CD4-positive, alpha-beta memory T cell (primary cell): ENCODE data around the gene PLCD3. TPM values are rescaled to one million over a fixed set of nuclear protein-coding genes. Genes with fewer than 3 reads are reported as not detected.

Source experiments
- CTCF ChIA-PET: fragments of 350-600 bp; sonication (Branson Sonifier 250); formaldehyde crosslinking; loops from one replicate; lab custom pipeline; 2021; ENCODE audit warnings: inconsistent platforms; ENCODE audit not compliant: partially characterized antibody; lab: Charles Lee
- POLR2A ChIA-PET: fragments of 350-600 bp; sonication (Branson Sonifier 250); formaldehyde crosslinking; loops from one replicate; lab custom pipeline; 2021; ENCODE audit not compliant: partially characterized antibody; lab: Charles Lee
- DNase-seq, 5 donors: peaks; one replicate each; pipeline versions ENCODE4 v3.0.0 to v3.0.0-alpha.2; 2020 to 2022; ENCODE audit warnings: mixed read lengths in 1 of 5
- H3K27ac ChIP-seq: one replicate; pipeline ENCODE4 v1.7.0; 2013; ENCODE audit warnings: low read depth, low read length
- H3K27me3 ChIP-seq: 2 replicates; pipeline ENCODE4 v1.7.0; 2013; ENCODE audit warnings: mild to moderate bottlenecking, low read length, moderate library complexity; ENCODE audit not compliant: insufficient read depth
- H3K36me3 ChIP-seq: 2 replicates; pipeline ENCODE4 v1.7.0; 2013; ENCODE audit warnings: mild to moderate bottlenecking, low read length, moderate library complexity; ENCODE audit not compliant: insufficient read depth
- H3K4me1 ChIP-seq: 2 replicates; pipeline ENCODE4 v1.7.0; 2013; ENCODE audit warnings: mild to moderate bottlenecking, low read length, moderate library complexity; ENCODE audit not compliant: insufficient read depth
- H3K4me3 ChIP-seq, 2 donors: one replicate each; pipeline ENCODE4 v1.7.0; 2013; ENCODE audit warnings: low read length in 2 of 2, mild to moderate bottlenecking in 1 of 2
- H3K9me3 ChIP-seq, 2 donors: one replicate each; pipeline ENCODE4 v1.7.0; 2013; ENCODE audit warnings: low read length in 2 of 2, control low read depth in 1 of 2; ENCODE audit not compliant: control insufficient read depth in 1 of 2
- H3K27ac Mint-ChIP-seq, 7 donors: one replicate each; pipeline ENCODE4 v1.8.0; 2020 to 2021; ENCODE audit warnings: mixed read lengths in 7 of 7, mild to moderate bottlenecking in 6 of 7, inconsistent platforms in 3 of 7, moderate library complexity in 3 of 7
- H3K27me3 Mint-ChIP-seq, 2 donors: one replicate each; pipeline ENCODE4 v1.8.0; 2020 to 2021; ENCODE audit warnings: mixed read lengths in 2 of 2
- H3K36me3 Mint-ChIP-seq, 2 donors: one replicate each; pipeline ENCODE4 v1.8.0; 2020 to 2021; ENCODE audit warnings: mixed read lengths in 2 of 2, inconsistent platforms in 1 of 2, mild to moderate bottlenecking in 1 of 2
- H3K4me1 Mint-ChIP-seq, 4 donors: one replicate each; pipeline ENCODE4 v1.8.0; 2020 to 2021; ENCODE audit warnings: mixed read lengths in 4 of 4, mild to moderate bottlenecking in 1 of 4
- H3K4me3 Mint-ChIP-seq, 8 donors: one replicate each; pipeline ENCODE4 v1.8.0; 2020 to 2021; ENCODE audit warnings: mixed read lengths in 8 of 8, mild to moderate bottlenecking in 7 of 8, moderate library complexity in 6 of 8, inconsistent platforms in 3 of 8
- H3K9me3 Mint-ChIP-seq, 8 donors: one replicate each; pipeline ENCODE4 v1.8.0; 2020 to 2021; ENCODE audit warnings: mixed read lengths in 8 of 8, mild to moderate bottlenecking in 5 of 8, inconsistent platforms in 3 of 8, moderate library complexity in 1 of 8
- intact Hi-C: fragments of 100-400 bp; cut with micrococcal nuclease; formaldehyde crosslinking; loops from one replicate; pipeline ENCODE4 v1.15.1; 2023
- polyA plus RNA-seq, 2 donors: library from polyadenylated mRNA; unstranded; fragments of 300-500 nt; fragmentation: Illumina TruSeq; gene quantifications; one replicate each; pipeline ENCODE4 v1.2.3, GENCODE V29; 2021
- total RNA-seq, 2 experiments: library from RNA; stranded (reverse); gene quantifications; one replicate each; pipeline ENCODE4 v1.2.3, GENCODE V29; 2021

Gene PLCD3
- total and polyA plus RNA-seq, 4 experiments from 2014 or later, result 0.30 to 6.0 (median 2.3) TPM

- H3K4me1 Mint-ChIP-seq, result no peaks in the 10 kb centered on the region
- Histone ChIP-seq H3K4me1 (no peaks in the 10 kb centered on the region), H3K36me3 (no peaks in the 10 kb centered on the region), H3K27ac (no peak overlapping the region), H3K9me3 (no peaks in the 10 kb centered on the region), H3K27me3 (no peaks in the 10 kb centered on the region), H3K4me3 (no peak overlapping the region)
- POLR2A ChIA-PET, result interaction anchor here (1.1 kb wide), 1 partner anchor 15 kb away, joined by 3 read pairs; no protein-coding TSS in a partner anchor
- DNase-seq, result peak in 1 of 5 donors; percentile 22
- H3K9me3 Mint-ChIP-seq, result no peaks in the 10 kb centered on the region
- CTCF ChIA-PET, result interaction anchor here (1.5 kb wide), 1 partner anchor 15 kb away, joined by 3 read pairs; no protein-coding TSS in a partner anchor
- intact Hi-C loops, result no loop called here
- no peak overlapping the region for H3K4me3 Mint-ChIP-seq
- no peaks in the 10 kb centered on the region for H3K27me3 Mint-ChIP-seq
- H3K27ac Mint-ChIP-seq, result no peak overlapping the region
- peaks cover 0 to 1% of the 10 kb centered on the region in 2 donors for H3K36me3 Mint-ChIP-seq
Observed at GRCh38 chr17:45114117-45114932, 18.0 kb downstream of the PLCD3 start.

DNA sequence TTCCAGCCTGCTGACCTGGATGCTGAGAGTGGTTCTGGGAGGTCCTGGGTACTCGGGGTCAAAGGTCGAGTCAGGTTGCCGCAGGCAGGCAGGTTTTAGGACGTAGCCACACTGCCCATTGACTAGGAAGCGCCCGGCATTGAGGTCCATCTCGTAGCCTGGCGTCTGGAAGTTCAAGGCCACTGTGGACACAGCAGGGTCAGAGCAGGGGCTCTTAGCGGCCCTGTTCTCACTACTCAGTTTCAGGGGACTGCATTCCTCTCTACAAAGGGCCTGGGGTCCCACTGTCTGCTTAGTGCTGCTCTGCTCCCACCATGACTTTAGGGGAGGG, 18.9 kb downstream of the PLCD3 start:
- Mint-ChIP-seq H3K36me3 (peaks cover 0 to 7% of the 10 kb centered on the region in 2 donors), H3K27me3 (no peaks in the 10 kb centered on the region), H3K4me3 (no peak overlapping the region), H3K27ac (no peak overlapping the region), H3K9me3 (no peaks in the 10 kb centered on the region), H3K4me1 (no peaks in the 10 kb centered on the region)
- H3K4me3 ChIP-seq, result no peak overlapping the region
- no peaks in the 10 kb centered on the region for H3K36me3 ChIP-seq
- CTCF ChIA-PET, result interaction anchor here (1.7 kb wide), 1 partner anchor 14 kb away, joined by 6 read pairs; no protein-coding TSS in a partner anchor
- no peak overlapping the region for H3K27ac ChIP-seq
- H3K9me3 ChIP-seq, result no peaks in the 10 kb centered on the region
- intact Hi-C loops, result no loop called here
- H3K27me3 ChIP-seq, result no peaks in the 10 kb centered on the region
- H3K4me1 ChIP-seq, result no peaks in the 10 kb centered on the region
- DNase-seq, result peak in 1 of 5 donors; percentile 9
- POLR2A ChIA-PET, result no interaction called here

DNA sequence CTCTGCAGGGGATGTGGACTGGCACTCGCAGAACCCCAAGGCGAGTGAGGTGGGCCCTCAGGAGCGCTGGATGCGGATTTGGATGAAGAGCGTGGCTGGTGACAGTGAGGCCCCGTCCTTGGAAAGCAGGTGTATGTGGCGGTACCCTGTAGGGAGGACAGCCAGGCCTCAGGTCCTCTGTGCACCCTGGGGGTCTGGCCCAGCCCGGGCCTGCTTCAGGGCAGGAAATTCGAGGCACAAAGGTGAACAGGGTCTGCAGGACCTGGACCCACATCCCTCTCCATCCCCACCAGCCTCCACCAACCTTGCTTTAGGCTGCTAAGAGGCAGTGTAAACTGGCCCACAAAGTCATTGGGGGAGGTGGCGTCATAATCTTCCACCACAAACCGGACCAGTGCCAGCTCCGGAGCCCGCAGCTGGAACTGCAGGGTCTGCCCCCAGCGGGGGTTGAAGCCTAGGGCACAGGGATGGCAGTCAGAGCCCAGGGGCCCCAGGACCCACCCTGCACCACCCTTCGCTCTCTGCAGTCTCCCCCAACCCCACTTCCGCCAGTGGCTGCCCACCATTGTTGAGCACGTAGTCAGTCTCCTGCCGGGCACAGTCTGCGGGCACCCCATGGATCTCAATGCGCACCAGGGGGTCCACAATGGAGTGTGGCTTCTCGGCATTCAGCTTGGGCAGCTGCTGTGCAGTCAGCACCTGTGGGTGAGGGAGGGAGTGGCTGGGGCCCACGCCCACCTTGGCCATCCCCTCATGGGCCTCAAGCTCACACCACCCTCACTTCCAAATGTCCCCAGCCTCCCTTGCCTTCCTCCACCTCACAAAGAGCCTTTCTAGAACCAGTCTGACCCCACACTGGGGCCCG, 19.5 kb downstream of the PLCD3 start:
- Histone ChIP-seq H3K4me1 (no peaks in the 10 kb centered on the region), H3K36me3 (peaks cover 3% of the 10 kb centered on the region), H3K27me3 (no peaks in the 10 kb centered on the region), H3K4me3 (no peak overlapping the region), H3K9me3 (no peaks in the 10 kb centered on the region), H3K27ac (no peak overlapping the region)
- Mint-ChIP-seq H3K4me3 (no peak overlapping the region), H3K36me3 (peaks cover 4 to 12% of the 10 kb centered on the region in 2 donors), H3K9me3 (no peaks in the 10 kb centered on the region), H3K27ac (no peak overlapping the region), H3K4me1 (no peaks in the 10 kb centered on the region), H3K27me3 (no peaks in the 10 kb centered on the region)
- intact Hi-C loops, result no loop called here
- DNase-seq, result peak in 1 of 5 donors; percentile 33
- POLR2A ChIA-PET, result no interaction called here
- CTCF ChIA-PET, result interaction anchor here (1.7 kb wide), 1 partner anchor 14 kb away, joined by 6 read pairs; no protein-coding TSS in a partner anchor

DNA sequence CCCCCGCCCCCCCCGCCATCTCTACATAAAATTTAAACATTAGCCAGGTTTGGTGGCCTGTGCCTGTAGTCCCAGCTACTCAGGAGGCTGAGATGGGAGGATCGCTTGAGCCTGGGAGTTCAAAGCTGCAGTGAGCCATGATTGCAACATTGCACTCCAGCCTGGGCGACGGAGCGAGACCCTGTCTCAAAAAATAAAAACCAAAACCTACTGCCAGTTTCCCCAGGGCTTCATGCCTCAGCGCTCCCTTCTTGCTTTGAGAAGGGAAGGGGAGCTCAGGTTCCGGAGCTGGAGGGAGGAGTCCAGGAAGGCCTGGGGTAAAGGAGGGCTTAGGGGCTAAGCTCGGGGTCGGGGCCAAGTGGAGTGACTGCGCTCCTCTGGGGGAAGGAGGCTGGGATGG, 20.5 kb downstream of the PLCD3 start:
- Histone ChIP-seq H3K36me3 (peaks cover 8% of the 10 kb centered on the region), H3K4me3 (no peak overlapping the region), H3K27me3 (no peaks in the 10 kb centered on the region), H3K27ac (no peak overlapping the region), H3K9me3 (no peaks in the 10 kb centered on the region), H3K4me1 (no peaks in the 10 kb centered on the region)
- H3K36me3 Mint-ChIP-seq, result peaks cover 5 to 17% of the 10 kb centered on the region in 2 donors
- ChIA-PET CTCF (interaction anchor here (1.7 kb wide), 1 partner anchor 13 kb away, joined by 6 read pairs; no protein-coding TSS in a partner anchor), POLR2A (no interaction called here)
- H3K4me1 Mint-ChIP-seq, result no peaks in the 10 kb centered on the region
- H3K27me3 Mint-ChIP-seq, result no peaks in the 10 kb centered on the region
- H3K27ac Mint-ChIP-seq, result no peak overlapping the region
- no peak overlapping the region for H3K4me3 Mint-ChIP-seq
- DNase-seq, result peak in 1 of 5 donors; percentile 23
- H3K9me3 Mint-ChIP-seq, result no peaks in the 10 kb centered on the region
- intact Hi-C loops, result no loop called here

DNA sequence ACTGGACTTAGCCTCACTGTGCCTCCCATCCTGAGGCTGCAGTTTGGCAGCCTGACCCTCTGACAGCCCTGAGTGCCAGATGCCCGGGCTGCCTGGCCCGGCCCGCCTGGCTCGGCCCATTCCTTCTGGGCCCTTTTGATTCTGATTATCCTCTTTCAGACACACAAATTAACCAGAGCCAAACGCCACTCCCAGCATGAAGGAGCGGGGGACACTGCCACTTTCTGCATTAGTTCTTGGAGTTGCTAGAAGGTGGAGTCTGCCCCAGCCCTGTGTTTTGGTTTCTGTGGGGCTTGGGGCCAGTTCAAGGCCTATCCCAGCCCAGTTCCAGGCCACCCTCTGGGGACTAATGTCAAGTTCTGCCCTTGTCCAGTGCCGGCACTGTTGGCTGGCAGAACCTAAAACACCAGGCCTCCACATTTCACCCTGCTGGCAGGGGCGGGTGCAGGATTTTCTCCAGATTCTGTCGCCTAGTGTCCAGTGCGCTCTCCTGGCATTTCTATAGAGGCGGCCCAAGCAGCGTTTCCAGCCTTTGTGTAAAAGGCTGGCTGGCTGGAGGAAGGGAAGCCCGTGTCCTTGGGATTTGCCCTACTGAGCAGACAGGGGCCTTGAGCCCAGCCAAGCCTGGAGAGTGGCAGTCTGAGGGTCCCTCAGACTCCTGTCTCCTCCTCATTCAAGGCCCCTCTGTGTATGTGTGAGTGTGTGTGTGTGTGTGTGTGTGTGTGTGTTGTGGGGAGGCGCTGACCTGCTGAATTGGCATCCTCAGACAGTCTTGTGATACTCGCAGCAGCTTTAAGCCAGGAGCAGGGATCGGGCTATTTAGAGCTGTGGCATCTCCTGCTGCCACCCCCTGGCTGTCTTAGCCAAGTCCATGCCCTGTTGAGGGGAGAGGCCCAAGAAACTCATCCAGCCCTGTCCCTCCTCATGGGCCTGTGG, 21.4 kb downstream of the PLCD3 start:
- ChIA-PET POLR2A (no interaction called here), CTCF (no interaction called here)
- Mint-ChIP-seq H3K27me3 (no peaks in the 10 kb centered on the region), H3K9me3 (no peaks in the 10 kb centered on the region), H3K4me3 (no peak overlapping the region), H3K36me3 (peaks cover 5 to 27% of the 10 kb centered on the region in 2 donors), H3K27ac (peak overlapping the region in 2 of 7 donors; percentile 15 to 41), H3K4me1 (no peaks in the 10 kb centered on the region)
- Histone ChIP-seq H3K9me3 (no peaks in the 10 kb centered on the region), H3K27me3 (no peaks in the 10 kb centered on the region), H3K27ac (no peak overlapping the region), H3K4me1 (no peaks in the 10 kb centered on the region), H3K36me3 (peaks cover 17% of the 10 kb centered on the region), H3K4me3 (no peak overlapping the region)
- DNase-seq, result peak in 1 of 5 donors; percentile 10
- intact Hi-C loops, result no loop called here

DNA sequence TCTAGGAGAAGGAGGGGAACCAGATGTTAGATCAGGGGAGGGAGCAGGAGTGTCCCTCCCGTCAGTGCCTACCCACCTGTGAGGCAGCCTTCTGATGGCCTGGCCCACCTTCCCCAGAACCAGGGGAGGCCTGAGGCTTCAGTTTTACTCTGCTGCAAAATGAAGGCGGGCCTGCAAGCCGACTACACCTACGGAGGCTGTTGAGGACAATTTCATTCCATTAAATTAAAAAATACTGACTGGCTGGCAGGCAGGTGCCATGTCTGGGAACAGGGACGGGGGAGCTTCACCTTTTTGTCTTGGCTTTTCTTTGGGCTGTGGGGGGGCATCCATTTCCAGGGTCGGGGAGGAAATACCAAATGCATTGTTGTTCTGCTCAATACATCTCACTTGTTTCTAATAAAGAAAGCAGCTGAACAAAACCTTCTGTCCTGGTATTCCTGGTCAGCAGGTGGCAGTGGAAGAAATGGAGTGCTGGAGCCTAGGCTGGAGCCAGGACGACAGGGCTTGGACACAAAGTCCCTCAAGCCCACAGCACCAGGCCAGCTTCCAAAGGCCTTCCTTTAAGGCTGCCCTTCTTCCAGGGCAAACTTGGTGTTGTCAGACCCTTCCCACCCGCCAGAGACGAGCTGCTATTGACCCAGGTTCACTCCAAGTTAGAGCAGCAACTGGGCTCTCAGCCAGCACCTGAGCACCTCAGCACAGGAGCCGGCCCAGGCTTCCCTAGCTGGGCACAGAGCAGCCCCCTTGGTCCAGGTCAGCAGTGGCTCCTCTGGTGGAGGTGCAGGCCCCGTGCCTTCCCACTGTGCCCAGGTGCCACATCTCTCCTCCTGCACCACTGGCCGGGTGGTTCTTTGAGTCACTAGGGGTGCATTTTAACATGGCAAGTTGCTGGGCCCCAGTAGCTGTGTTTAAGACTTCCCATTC, 23.5 kb downstream of the PLCD3 start:
- no peak overlapping the region for H3K4me3 Mint-ChIP-seq
- H3K27ac Mint-ChIP-seq, result peak overlapping the region in 2 of 7 donors; percentile 23 to 67
- H3K9me3 Mint-ChIP-seq, result no peaks in the 10 kb centered on the region
- Histone ChIP-seq H3K27ac (no peak overlapping the region), H3K9me3 (no peaks in the 10 kb centered on the region), H3K27me3 (no peaks in the 10 kb centered on the region), H3K36me3 (peaks cover 35% of the 10 kb centered on the region), H3K4me3 (no peak overlapping the region), H3K4me1 (no peaks in the 10 kb centered on the region)
- peaks cover 17 to 46% of the 10 kb centered on the region in 2 donors for H3K36me3 Mint-ChIP-seq
- no peak for DNase-seq
- no peaks in the 10 kb centered on the region for H3K4me1 Mint-ChIP-seq
- ChIA-PET CTCF (interaction anchor here (1.2 kb wide), 1 partner anchor 89 kb away, joined by 3 read pairs; no protein-coding TSS in a partner anchor), POLR2A (interaction anchor here (0.5 kb wide), 1 partner anchor 23 kb away, joined by 3 read pairs; no protein-coding TSS in a partner anchor)
- H3K27me3 Mint-ChIP-seq, result no peaks in the 10 kb centered on the region
- intact Hi-C loops, result no loop called here
